HCT116 (cell line): Measurements from ENCODE around the gene EHBP1.

Experiments
- CTCF ChIP-seq, 3 experiments: fragments of 200-600 bp in 1 of 3; sonication (generic) in 1 of 3; IDR thresholded peaks in 2 of 3; conservative IDR thresholded peaks in 1 of 3; 2 replicates each; pipeline ENCODE4 v1.5.1; 2012 to 2017; ENCODE audit warnings: low read depth in 2 of 3, low read length in 2 of 3, antibody characterized with exemption in 1 of 3, borderline replicate concordance in 1 of 3, control low read depth in 1 of 3, mild to moderate bottlenecking in 1 of 3, mixed read lengths in 1 of 3, mixed run types in 1 of 3, moderate library complexity in 1 of 3; ENCODE audit not compliant: insufficient read depth in 1 of 3
- EZH2 ChIP-seq: fragments of 200-600 bp; sonication (generic); IDR thresholded peaks from 2 replicates; pipeline ENCODE4 v1.6.1; 2017; ENCODE audit warnings: antibody characterized with exemption, mixed run types
- FOSL1 ChIP-seq: IDR thresholded peaks from 2 replicates; pipeline ENCODE4 v1.6.1; 2012; ENCODE audit warnings: low read depth
- MAX ChIP-seq: IDR thresholded peaks from 2 replicates; pipeline ENCODE4 v1.6.1; 2012
- POLR2A ChIP-seq: IDR thresholded peaks from 2 replicates; pipeline ENCODE4 v1.7.0; 2011; ENCODE audit warnings: borderline replicate concordance; ENCODE audit not compliant: insufficient read depth, insufficient read length; ENCODE audit errors: extremely low read depth
- ZNF274 ChIP-seq: fragments of 200-500 bp; sonication (Bioruptor generic); IDR thresholded peaks from 2 replicates; pipeline ENCODE4 v1.6.1; 2014; ENCODE audit warnings: mild to moderate bottlenecking, low read depth, low read length, inconsistent platforms

DNA sequence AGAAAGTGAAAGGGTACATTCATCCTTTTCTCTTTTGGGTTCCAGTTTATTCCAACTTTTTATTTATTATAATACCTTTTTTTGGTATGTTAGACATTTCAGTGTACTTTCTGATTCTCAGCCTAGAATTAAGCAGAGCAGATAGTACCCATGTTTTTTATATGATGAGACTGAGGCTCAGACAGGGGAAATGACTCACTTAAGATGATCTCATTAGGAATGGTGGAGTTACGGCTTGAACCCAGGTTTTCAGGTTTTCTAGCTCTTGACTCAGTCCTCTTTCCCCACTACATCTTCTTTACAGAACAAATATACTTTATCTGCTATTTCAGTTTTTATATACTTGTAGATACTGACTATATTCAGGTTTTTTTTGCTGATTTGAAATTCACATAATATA lies 293.4 kb downstream of the EHBP1 start:
- no peak for TF ChIP-seq POLR2A
- TF ChIP-seq MAX = no peak
- TF ChIP-seq ZNF274 = no peak
- no peak for TF ChIP-seq CTCF (IDR thresholded peaks at IDR 0.05 in 2 of 3, conservative IDR thresholded peaks at IDR 0.05 in 1 of 3; ENCODE audit: borderline replicate concordance in 1 of 3, insufficient read depth in 1 of 3, low read depth in 2 of 3, low read length in 2 of 3)
- TF ChIP-seq FOSL1 = no peak
- TF ChIP-seq EZH2 = no peak
